ENCODE data around the gene ACSM5.

Gene ACSM5

GRCh38 chr16:20397468-20398074 lies 11.8 kb upstream of the ACSM5 start:
- H3K9ac ChIP-seq: no peak overlapping the region
- H3K9me3 ChIP-seq (ENCODE audit: control insufficient read depth, low read length): no peaks in the 10 kb centered on the region
- H3K79me2 ChIP-seq: no peaks in the 10 kb centered on the region
- no peaks in the 10 kb centered on the region for H3K27me3 ChIP-seq (ENCODE audit: control insufficient read depth, insufficient read depth, low read length)
- no peaks in the 10 kb centered on the region for H3K4me1 ChIP-seq
- no peak overlapping the region for H3K4me2 ChIP-seq (ENCODE audit: low read length)
- TF ChIP-seq CTCF (IDR thresholded peaks at IDR 0.05): no peak
- H3K36me3 ChIP-seq (ENCODE audit: control insufficient read depth, insufficient read depth, low read length): no peaks in the 10 kb centered on the region
- H3K4me3 ChIP-seq (ENCODE audit: low read depth, low read length): no peak overlapping the region
- H2AFZ ChIP-seq: no peak overlapping the region
- no peak overlapping the region for H3K27ac ChIP-seq

- no peak for TF ChIP-seq CTCF (IDR thresholded peaks at IDR 0.05)
- H3K9ac ChIP-seq: no peak overlapping the region
- no peak overlapping the region for H3K27ac ChIP-seq
- no peaks in the 10 kb centered on the region for H3K79me2 ChIP-seq
- no peaks in the 10 kb centered on the region for H3K4me1 ChIP-seq
- no peaks in the 10 kb centered on the region for H3K27me3 ChIP-seq (ENCODE audit: control insufficient read depth, insufficient read depth, low read length)
- H3K4me2 ChIP-seq (ENCODE audit: low read length): no peak overlapping the region
- H2AFZ ChIP-seq: no peak overlapping the region
- H3K9me3 ChIP-seq (ENCODE audit: control insufficient read depth, low read length): no peaks in the 10 kb centered on the region
- H3K4me3 ChIP-seq (ENCODE audit: low read depth, low read length): no peak overlapping the region
- H3K36me3 ChIP-seq (ENCODE audit: control insufficient read depth, insufficient read depth, low read length): no peaks in the 10 kb centered on the region
Measured at GRCh38 chr16:20398603-20399002, 10.7 kb upstream of the ACSM5 start.

GRCh38 chr16:20399185-20399584 lies 10.1 kb upstream of the ACSM5 start:
- H3K27me3 ChIP-seq (ENCODE audit: control insufficient read depth, insufficient read depth, low read length): no peaks in the 10 kb centered on the region
- H3K4me3 ChIP-seq (ENCODE audit: low read depth, low read length): no peak overlapping the region
- no peaks in the 10 kb centered on the region for H3K4me1 ChIP-seq
- no peak overlapping the region for H2AFZ ChIP-seq
- no peaks in the 10 kb centered on the region for H3K79me2 ChIP-seq
- no peak for TF ChIP-seq CTCF (IDR thresholded peaks at IDR 0.05)
- no peaks in the 10 kb centered on the region for H3K36me3 ChIP-seq (ENCODE audit: control insufficient read depth, insufficient read depth, low read length)
- H3K4me2 ChIP-seq (ENCODE audit: low read length): no peak overlapping the region
- no peak overlapping the region for H3K27ac ChIP-seq
- H3K9ac ChIP-seq: no peak overlapping the region
- H3K9me3 ChIP-seq (ENCODE audit: control insufficient read depth, low read length): no peaks in the 10 kb centered on the region

GRCh38 chr16:20401066-20401465 lies 8.3 kb upstream of the ACSM5 start:
- H3K27ac ChIP-seq: no peak overlapping the region
- no peak for TF ChIP-seq CTCF (IDR thresholded peaks at IDR 0.05)
- no peaks in the 10 kb centered on the region for H3K4me1 ChIP-seq
- H2AFZ ChIP-seq: no peak overlapping the region
- no peaks in the 10 kb centered on the region for H3K79me2 ChIP-seq
- no peaks in the 10 kb centered on the region for H3K9me3 ChIP-seq (ENCODE audit: control insufficient read depth, low read length)
- H3K36me3 ChIP-seq (ENCODE audit: control insufficient read depth, insufficient read depth, low read length): no peaks in the 10 kb centered on the region
- H3K27me3 ChIP-seq (ENCODE audit: control insufficient read depth, insufficient read depth, low read length): no peaks in the 10 kb centered on the region
- no peak overlapping the region for H3K4me2 ChIP-seq (ENCODE audit: low read length)
- no peak overlapping the region for H3K9ac ChIP-seq
- H3K4me3 ChIP-seq (ENCODE audit: low read depth, low read length): no peak overlapping the region

- no peak overlapping the region for H3K27ac ChIP-seq
- H2AFZ ChIP-seq: peak overlapping the region; percentile 62
- H3K36me3 ChIP-seq (ENCODE audit: control insufficient read depth, insufficient read depth, low read length): no peaks in the 10 kb centered on the region
- H3K27me3 ChIP-seq (ENCODE audit: control insufficient read depth, insufficient read depth, low read length): no peaks in the 10 kb centered on the region
- no peaks in the 10 kb centered on the region for H3K79me2 ChIP-seq
- no peak for TF ChIP-seq CTCF (IDR thresholded peaks at IDR 0.05)
- no peak overlapping the region for H3K9ac ChIP-seq
- no peak overlapping the region for H3K4me3 ChIP-seq (ENCODE audit: low read depth, low read length)
- H3K4me1 ChIP-seq: no peaks in the 10 kb centered on the region
- H3K9me3 ChIP-seq (ENCODE audit: control insufficient read depth, low read length): no peaks in the 10 kb centered on the region
- H3K4me2 ChIP-seq (ENCODE audit: low read length): no peak overlapping the region
Measured at GRCh38 chr16:20401475-20402016, 7.8 kb upstream of the ACSM5 start.
